Measurements from ENCODE around the gene CD180.

CD180 gene

DNA sequence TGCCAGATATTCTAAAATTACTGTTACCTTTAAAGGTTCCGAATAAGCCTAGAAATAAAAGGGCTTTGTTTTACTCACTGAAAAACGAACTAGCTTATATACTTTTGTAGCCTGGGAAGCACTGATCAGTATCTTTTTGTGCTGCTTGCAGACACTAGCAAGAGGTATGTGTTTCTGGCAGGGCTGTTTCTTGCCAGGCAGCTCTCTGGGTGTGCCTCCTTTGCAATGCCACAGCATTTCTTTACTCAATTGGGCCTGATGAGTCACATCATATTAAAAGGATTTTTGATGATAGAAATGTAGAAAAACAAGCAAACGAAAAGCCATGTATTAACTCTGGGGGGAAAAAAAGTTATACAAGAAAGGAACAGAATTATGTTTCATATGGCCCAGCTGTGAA, 35.6 kb downstream of the CD180 start:
- peak; percentile 30 for DNase-seq (ENCODE audit: low read depth)

DNA sequence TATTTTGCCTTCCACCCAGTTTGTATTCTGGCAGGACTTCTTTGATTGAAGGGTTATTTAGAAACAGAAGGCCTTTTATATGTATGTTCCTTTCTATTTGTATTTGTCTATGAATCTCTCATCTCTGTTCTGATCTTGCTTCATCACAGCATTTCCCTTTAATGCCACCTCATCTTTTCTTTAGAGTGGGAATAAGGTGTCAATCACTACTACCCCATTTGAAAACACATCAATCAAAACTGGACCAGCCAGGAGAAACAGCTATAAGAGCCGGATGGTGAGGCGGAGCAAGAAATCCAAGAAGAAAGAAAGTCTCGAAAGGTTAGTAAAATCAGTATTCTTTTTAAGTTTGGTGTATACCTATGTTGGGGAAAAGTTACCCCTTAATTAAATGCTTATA, 36.3 kb downstream of the CD180 start:
- DNase-seq (ENCODE audit: low read depth) = no peak

DNA sequence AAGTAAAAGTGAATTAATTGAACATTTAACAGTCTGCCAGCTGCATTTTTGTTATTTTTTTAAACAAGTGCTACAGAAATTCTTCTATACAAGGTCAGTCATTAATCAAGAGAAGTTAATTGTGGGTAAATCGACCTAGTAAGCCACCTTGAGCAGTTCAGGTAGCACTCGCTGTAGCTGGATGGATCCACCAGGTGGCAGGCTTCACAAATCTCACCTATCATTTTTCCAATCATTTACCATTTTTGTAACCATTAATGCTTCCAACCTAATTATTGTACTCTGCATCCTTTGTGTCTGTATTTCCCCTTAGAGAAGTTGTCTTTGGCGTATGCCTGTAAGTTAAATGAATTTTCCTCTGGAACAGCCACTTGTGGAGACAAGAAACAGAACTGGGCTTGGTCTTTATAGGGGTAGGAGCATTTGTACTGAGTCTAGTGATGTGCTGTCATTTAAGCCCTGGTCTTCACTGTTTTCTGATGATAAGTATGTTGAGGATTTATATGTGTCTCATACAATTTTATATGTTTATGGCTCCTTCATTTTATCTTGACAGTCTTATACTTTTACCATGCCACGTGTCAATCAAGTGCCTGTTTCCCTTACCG, 39.5 kb downstream of the CD180 start:
- peak; percentile 24 for DNase-seq (ENCODE audit: low read depth)

DNA sequence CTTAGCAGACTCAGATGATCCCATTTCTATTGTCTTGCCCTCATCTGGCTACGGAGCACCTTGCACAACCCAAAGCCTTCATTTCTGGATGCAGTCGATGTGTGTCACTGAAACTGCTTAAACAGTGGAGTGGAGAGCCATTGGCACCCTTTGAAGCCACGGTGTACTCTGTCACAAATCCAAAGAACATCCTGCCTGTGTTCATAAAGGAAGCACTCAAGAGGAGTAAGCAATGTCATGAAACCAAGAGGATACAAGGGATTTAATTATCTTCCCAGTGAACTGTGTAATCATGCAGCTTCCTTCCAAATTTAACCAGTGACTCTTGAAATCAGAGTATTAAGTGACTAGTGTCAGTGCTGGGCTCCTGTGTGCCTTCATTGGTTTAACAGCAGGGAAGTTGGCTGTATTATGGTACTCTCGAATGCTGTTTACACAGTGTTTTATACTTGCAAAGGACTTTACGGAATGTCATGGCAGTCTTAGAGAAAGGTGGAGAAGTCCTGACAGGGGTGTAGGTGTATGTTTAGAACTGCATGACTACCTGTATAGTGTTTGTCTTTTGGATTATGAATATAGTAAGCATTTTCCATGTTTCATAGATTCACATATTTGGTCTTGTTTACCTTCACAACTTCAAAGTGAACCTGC, 41.9 kb downstream of the CD180 start:
- no peak for DNase-seq (ENCODE audit: low read depth)

GRCh38 chr5:67153292-67153691, 43.3 kb downstream of the CD180 start:
- no peak for DNase-seq (ENCODE audit: low read depth)

DNA sequence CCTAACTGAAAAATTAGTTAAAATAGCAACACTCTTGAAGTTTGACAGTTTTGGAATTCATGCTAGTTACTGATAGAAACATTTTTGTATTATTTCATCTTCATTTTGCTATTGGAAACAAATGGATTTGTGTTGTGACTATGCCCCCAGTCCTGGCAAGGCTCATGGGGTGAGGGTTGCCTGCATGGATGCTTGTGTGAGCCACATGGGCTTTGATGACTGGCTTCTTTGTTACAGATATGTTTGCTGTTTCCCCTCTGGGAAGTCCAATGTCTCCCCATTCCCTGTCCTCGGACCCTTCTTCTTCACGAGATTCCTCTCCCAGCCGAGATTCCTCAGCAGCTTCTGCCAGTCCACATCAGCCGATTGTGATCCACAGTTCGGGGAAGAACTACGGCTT, 44.2 kb downstream of the CD180 start:
- no peak for DNase-seq (ENCODE audit: low read depth)

GRCh38 chr5:67149951-67150523, 46.6 kb downstream of the CD180 start:
- DNase-seq (ENCODE audit: low read depth) = no peak

GRCh38 chr5:67149057-67149950, 47.3 kb downstream of the CD180 start:
- no peak for DNase-seq (ENCODE audit: low read depth)

DNA sequence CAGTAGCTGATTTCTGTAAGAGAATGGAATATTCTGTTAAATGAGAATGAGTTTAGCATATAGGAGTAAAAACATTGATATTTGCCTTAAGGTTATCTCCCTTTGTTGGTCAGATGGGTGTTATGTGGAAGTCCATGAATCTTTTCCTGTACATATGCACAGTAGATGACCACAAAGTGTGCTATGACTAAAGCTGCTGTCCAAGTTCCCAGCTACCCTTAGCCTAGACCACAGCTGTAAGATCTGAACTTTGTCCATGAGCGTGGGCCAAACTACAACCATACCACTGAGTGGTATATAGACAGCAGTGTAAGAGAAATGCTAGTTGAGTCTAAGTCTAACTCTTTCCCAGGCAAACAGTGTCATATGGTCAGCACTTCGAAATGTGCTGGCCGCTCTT, 48.8 kb downstream of the CD180 start:
- DNase-seq (ENCODE audit: low read depth) = no peak

DNA sequence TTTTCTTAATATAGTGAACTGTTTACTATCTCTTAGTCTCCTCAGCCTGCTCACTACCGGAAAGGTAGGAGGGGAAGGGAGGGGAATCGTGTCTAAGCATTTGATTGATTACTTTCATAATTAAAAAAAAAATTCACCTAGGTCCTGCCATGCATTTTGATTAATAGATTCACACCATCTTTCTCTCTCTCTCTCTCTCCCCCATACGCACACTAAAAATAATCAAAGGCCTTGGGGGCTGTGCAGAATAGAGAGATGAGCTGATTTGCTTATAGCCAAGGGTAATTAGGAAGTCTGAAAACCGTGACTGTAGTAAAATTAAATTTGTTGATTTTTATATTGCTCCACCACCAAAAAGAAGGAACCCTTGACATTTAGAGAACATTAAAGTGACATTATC, 49.6 kb downstream of the CD180 start:
- DNase-seq (ENCODE audit: low read depth) = no peak

- DNase-seq (ENCODE audit: low read depth) = no peak
These were observed 50.0 kb downstream of the CD180 start for GRCh38 chr5:67146574-67146973.

- DNase-seq (ENCODE audit: low read depth) = no peak
These were observed 52.4 kb downstream of the CD180 start for GRCh38 chr5:67144183-67144639.

DNA sequence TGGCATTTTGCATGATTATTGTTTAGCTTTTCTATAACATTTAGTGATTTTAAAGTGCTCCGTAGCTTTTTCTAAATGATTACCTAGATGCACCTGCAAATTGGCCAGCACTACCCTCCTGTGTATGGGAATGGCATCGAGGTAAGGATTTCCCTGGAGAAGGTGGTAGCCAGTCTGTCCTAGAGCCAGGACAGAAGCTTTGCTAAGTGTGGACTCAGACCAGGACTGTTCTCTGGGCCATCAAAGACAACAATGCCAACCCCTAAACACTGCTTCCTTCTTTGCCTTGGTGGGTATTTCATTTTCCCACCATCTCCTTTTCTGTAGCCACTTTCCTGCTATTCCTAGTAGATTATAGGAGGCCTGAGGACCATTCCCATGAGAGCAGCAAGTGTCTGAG, 53.0 kb downstream of the CD180 start:
- DNase-seq (ENCODE audit: low read depth) = no peak

DNA sequence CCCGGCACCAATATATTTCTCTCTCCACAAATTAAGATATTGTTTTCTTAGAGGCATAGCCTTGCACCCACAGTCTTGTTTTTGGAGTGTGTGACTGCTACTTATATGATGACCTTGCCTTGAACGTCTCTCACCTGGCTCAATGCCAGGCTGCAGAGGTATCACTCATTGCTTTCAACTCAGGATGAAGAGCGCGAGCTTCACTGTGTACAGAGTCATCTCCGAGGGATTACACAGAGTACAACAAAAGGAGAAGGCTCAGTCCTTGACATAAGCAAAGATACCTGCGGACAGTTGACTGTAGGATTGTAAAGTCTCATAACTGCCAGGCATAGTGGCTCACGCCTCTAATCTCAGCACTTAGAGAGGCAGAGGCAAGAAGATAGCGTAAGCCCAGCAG, 53.8 kb downstream of the CD180 start:
- DNase-seq (ENCODE audit: low read depth) = no peak

GRCh38 chr5:67141644-67142043, 55.0 kb downstream of the CD180 start:
- DNase-seq (ENCODE audit: low read depth) = no peak

DNA sequence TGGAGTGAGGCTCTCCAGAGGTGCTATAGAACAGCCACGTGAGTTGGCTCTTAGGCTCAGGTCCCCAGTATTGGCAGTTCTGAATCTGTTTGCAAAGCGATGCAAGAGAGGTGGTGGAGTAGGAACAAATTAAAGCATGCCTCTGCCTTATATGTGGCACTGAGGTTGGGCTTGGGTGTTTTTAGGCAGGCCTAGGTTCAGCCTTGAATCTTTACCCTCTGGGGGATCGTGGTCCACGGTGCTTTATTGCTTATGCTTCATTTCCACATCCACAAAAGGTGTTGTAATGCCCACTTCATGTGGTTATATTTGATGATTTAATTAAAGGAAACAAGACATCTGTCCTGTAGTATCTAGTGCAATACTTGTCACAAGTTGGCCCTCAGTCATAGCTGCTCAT, 56.2 kb downstream of the CD180 start:
- DNase-seq (ENCODE audit: low read depth) = no peak

GRCh38 chr5:67139030-67139429, 57.6 kb downstream of the CD180 start:
- no peak for DNase-seq (ENCODE audit: low read depth)

GRCh38 chr5:67135381-67135984, 61.1 kb downstream of the CD180 start:
- no peak for DNase-seq (ENCODE audit: low read depth)

DNA sequence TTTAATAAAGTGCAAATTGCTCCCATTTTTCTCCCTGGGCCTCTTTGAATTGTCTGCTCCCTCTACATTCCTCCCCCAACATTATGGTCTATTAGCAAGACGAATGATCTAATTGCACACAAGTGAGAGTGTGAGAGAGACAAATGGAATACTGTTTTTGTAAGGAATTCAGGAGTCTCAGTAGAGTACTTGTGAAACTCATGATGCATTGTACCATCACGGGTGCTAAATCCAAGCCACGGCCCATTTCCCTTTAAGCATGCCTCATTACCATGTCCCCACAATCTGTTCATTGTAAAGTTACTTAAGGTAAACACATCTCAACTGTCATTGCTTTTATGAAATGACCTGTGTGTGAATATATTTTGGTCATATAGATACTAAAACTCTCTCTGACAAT, 62.8 kb downstream of the CD180 start:
- no peak for DNase-seq (ENCODE audit: low read depth)

GRCh38 chr5:67133217-67133616, 63.4 kb downstream of the CD180 start:
- DNase-seq (ENCODE audit: low read depth) = no peak

DNA sequence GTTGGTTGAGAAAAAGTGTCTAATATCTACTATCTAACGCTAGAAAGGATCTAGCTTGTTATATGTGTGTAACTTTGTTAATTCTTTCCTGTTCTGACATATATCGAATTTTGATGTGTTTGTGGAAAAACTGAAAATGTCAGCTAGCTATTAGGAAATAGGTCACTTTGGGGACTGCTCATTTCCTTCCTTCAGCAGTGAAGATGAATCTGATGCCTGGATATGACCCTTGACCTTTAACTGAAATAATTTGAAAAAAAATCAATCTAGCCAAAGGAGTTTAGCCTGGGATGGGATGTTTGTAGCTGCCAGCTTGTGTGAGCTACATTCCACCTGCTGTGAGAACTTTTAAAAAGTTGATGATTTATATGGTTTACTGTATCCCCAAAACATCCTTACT, 66.8 kb downstream of the CD180 start:
- no peak for DNase-seq (ENCODE audit: low read depth)

Measured in T-helper 22 cell (primary cell).